ENCODE data around the gene SLC9A8. TPM values are rescaled to one million over a fixed set of nuclear protein-coding genes. Genes with fewer than 3 reads are reported as not detected.

Gene SLC9A8
- total and polyA plus RNA-seq, 2 of the 4 experiments (the other 2 are of a cell fraction): 4.1 to 5.0 TPM

- peak overlapping the region; percentile 18 for H2AK9ac ChIP-seq (replicated peaks; ENCODE audit: low read depth, low read length, poor library complexity)
- POLR2A ChIA-PET (ENCODE audit: unreplicated experiment): no interaction called here
- TF ChIP-seq CTCF (conservative IDR thresholded peaks at IDR 0.05; ENCODE audit: low read depth, low read length): no peak
- TF ChIP-seq, protein P1, sequence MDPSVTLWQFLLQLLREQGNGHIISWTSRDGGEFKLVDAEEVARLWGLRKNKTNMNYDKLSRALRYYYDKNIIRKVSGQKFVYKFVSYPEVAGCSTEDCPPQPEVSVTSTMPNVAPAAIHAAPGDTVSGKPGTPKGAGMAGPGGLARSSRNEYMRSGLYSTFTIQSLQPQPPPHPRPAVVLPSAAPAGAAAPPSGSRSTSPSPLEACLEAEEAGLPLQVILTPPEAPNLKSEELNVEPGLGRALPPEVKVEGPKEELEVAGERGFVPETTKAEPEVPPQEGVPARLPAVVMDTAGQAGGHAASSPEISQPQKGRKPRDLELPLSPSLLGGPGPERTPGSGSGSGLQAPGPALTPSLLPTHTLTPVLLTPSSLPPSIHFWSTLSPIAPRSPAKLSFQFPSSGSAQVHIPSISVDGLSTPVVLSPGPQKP (IDR thresholded peaks at IDR 0.05; ENCODE audit: borderline replicate concordance, low read depth, low read length): no peak
- CTCF ChIA-PET: interaction anchor here (0.6 to 1.2 kb wide), 2 partner anchors 136 to 844 kb away, joined by 3 read pairs; no protein-coding TSS in a partner anchor
- in situ Hi-C loops (cut with MboI; ENCODE audit: low sequenced_read_pairs) (no loop called here), dilution Hi-C loops (cut with HindIII; ENCODE audit: low sequenced_read_pairs, unreplicated experiment) (no loop called here), intact Hi-C loops (cut with micrococcal nuclease) (no loop called here)
- no peak overlapping the region for H3K23ac ChIP-seq (ENCODE audit: low read depth, low read length)
- H3K9me3 ChIP-seq (ENCODE audit: control insufficient read depth, insufficient read depth, low read length): no peaks in the 10 kb centered on the region
- 0 out of 2 replicates have a peak overlapping the region, but pooled peaks have one; percentile 26 for H3K18ac ChIP-seq (ENCODE audit: low read depth, low read length)
- no CpG with 5 or more reads among the region's 21 CpGs for WGBS, 2 experiments (ENCODE audit: extremely low coverage in 2 of 2, insufficient read length in 1 of 2)
- no peak overlapping the region for H3K56ac ChIP-seq (ENCODE audit: extremely low read depth, insufficient read depth, low read length)
- H3K36me3 ChIP-seq (ENCODE audit: control insufficient read depth, insufficient read depth, low read length): 0 out of 2 replicates have a peak, but pooled peaks cover 2% of the 10 kb centered on the region
- H3K4me3 ChIP-seq (ENCODE audit: insufficient read depth, low read depth, low read length): peak overlapping the region; percentile 6; the same call in 1 of the 2 replicates
- H3K27me3 ChIP-seq (ENCODE audit: control insufficient read depth, insufficient read depth, low read length): no peaks in the 10 kb centered on the region
- peak overlapping the region; percentile 96 to 98 for H4K8ac ChIP-seq (ENCODE audit: low read depth in 2 of 2, low read length in 2 of 2)
- peak overlapping the region; percentile 93 for H2BK120ac ChIP-seq (ENCODE audit: low read depth, low read length)
- H2BK15ac ChIP-seq (ENCODE audit: low read depth, low read length): peak overlapping the region; percentile 90; the same call in 2 of the 3 replicates
- H3K9me1 ChIP-seq (ENCODE audit: insufficient read depth, low read length): peaks cover 16% of the 10 kb centered on the region
- H2AK5ac ChIP-seq (ENCODE audit: low read depth, low read length): peak overlapping the region; percentile 84; the same call in 1 of the 2 replicates
- peaks cover 13% of the 10 kb centered on the region for H3K4me1 ChIP-seq (ENCODE audit: control insufficient read depth, insufficient read depth, low read length)
- peak overlapping the region; percentile 90 for H4K5ac ChIP-seq (ENCODE audit: low read depth, low read length)
- no peak overlapping the region; the same call in 1 of the 2 replicates for H3K14ac ChIP-seq (replicated peaks; ENCODE audit: low read depth, low read length)
- peak overlapping the region; percentile 82 for H2BK5ac ChIP-seq (ENCODE audit: low read depth, low read length, poor library complexity, severe bottlenecking)
- H3K4ac ChIP-seq (ENCODE audit: low read depth, low read length): peak overlapping the region; percentile 91
- peaks cover 31% of the 10 kb centered on the region for H4K20me1 ChIP-seq (ENCODE audit: insufficient read depth, low read length)
- peak overlapping the region; percentile 66 for H3K27ac ChIP-seq (ENCODE audit: insufficient read depth, low read length)
- H3K4me2 ChIP-seq (ENCODE audit: low read depth, low read length): peak overlapping the region; percentile 26
- no TSS peak for BruUV-seq (replicated peaks)
- peak overlapping the region; percentile 25; the same call in 1 of the 2 replicates for H3K9ac ChIP-seq (ENCODE audit: low read depth, low read length)
- ATAC-seq (ENCODE audit: low read depth): no peak
- no peak for DNase-seq
- peak overlapping the region; percentile 73 for H2AFZ ChIP-seq (replicated peaks; ENCODE audit: low read length, poor library complexity)
- peak overlapping the region; percentile 81 for H2BK20ac ChIP-seq (ENCODE audit: low read depth, low read length)
- H3K79me1 ChIP-seq (ENCODE audit: low read depth in 1 of 2, low read length in 2 of 2): peaks cover 0 to 43% of the 10 kb centered on the region in 2 experiments; a peak in 3 of 4 replicates
- peak overlapping the region; percentile 61; the same call in 1 of the 2 replicates for H4K91ac ChIP-seq (ENCODE audit: insufficient read depth, low read depth, low read length)
Observed at GRCh38 chr20:49935746-49936152, 123.1 kb downstream of the SLC9A8 start.
